H9 (cell line): Measurements from ENCODE around the gene MX1. TPM values are rescaled to one million over a fixed set of nuclear protein-coding genes. Genes with fewer than 3 reads are reported as not detected.

Source experiments
- DNase-seq: peaks from one replicate; pipeline ENCODE4 v3.0.0-alpha.2; 2017
- H2AFZ ChIP-seq: one replicate; pipeline ENCODE4 v1.6.1; 2013; ENCODE audit warnings: mild to moderate bottlenecking, low read length, control low read depth, moderate library complexity
- H2AK5ac ChIP-seq: 2 replicates; pipeline ENCODE4 v1.6.1; 2013; ENCODE audit warnings: low read length, control low read depth, mixed read lengths; ENCODE audit not compliant: insufficient read length
- H2BK120ac ChIP-seq: one replicate; pipeline ENCODE4 v1.6.1; 2013; ENCODE audit warnings: low read depth, mild to moderate bottlenecking, low read length, control low read depth, inconsistent platforms; ENCODE audit not compliant: poor library complexity, severe bottlenecking
- H2BK12ac ChIP-seq: 2 replicates; pipeline ENCODE4 v1.6.1; 2013; ENCODE audit warnings: low read length, control low read depth, mixed read lengths, low read depth; ENCODE audit not compliant: insufficient read length
- H2BK15ac ChIP-seq: 2 replicates; pipeline ENCODE4 v1.6.1; 2013; ENCODE audit warnings: low read depth, low read length, control low read depth
- H2BK20ac ChIP-seq: one replicate; pipeline ENCODE4 v1.6.1; 2013; ENCODE audit warnings: low read depth, mild to moderate bottlenecking, low read length, control low read depth, inconsistent platforms; ENCODE audit not compliant: poor library complexity, severe bottlenecking
- H2BK5ac ChIP-seq: 2 replicates; pipeline ENCODE4 v1.6.1; 2013; ENCODE audit warnings: low read length, control low read depth, mixed read lengths; ENCODE audit not compliant: insufficient read length
- H3K14ac ChIP-seq: 2 replicates; pipeline ENCODE4 v1.6.1; 2013; ENCODE audit warnings: low read length, control low read depth; ENCODE audit not compliant: insufficient read depth
- H3K18ac ChIP-seq: 2 replicates; pipeline ENCODE4 v1.6.1; 2013; ENCODE audit warnings: low read depth, mild to moderate bottlenecking, mixed read lengths, low read length, control low read depth; ENCODE audit not compliant: insufficient read length
- H3K23ac ChIP-seq: 2 replicates; pipeline ENCODE4 v1.6.1; 2013; ENCODE audit warnings: low read length, control low read depth, mixed read lengths, low read depth; ENCODE audit not compliant: insufficient read length
- H3K23me2 ChIP-seq: 2 replicates; pipeline ENCODE4 v1.6.1; 2013; ENCODE audit warnings: low read depth, mild to moderate bottlenecking, mixed read lengths, low read length, control low read depth; ENCODE audit not compliant: insufficient read length, poor library complexity, severe bottlenecking
- H3K27ac ChIP-seq: 2 replicates; pipeline ENCODE4 v1.5.1; 2013; ENCODE audit warnings: low read length, control low read depth, mixed read lengths, low read depth; ENCODE audit not compliant: insufficient read length
- H3K27me3 ChIP-seq: 2 replicates; pipeline ENCODE4 v1.6.1; 2013; ENCODE audit warnings: low read length, control low read depth, inconsistent platforms; ENCODE audit not compliant: insufficient read depth
- H3K4ac ChIP-seq: 2 replicates; pipeline ENCODE4 v1.6.1; 2013; ENCODE audit warnings: low read depth, mild to moderate bottlenecking, control low read depth, inconsistent platforms, low read length, moderate library complexity
- H3K4me1 ChIP-seq: 2 replicates; pipeline ENCODE4 v1.6.1; 2013; ENCODE audit warnings: low read length, control low read depth, inconsistent platforms; ENCODE audit not compliant: insufficient read depth
- H3K4me2 ChIP-seq: 2 replicates; pipeline ENCODE4 v1.6.1; 2013; ENCODE audit warnings: low read length, control low read depth, mixed read lengths; ENCODE audit not compliant: insufficient read length, insufficient read depth
- H3K56ac ChIP-seq: 2 replicates; pipeline ENCODE4 v1.6.1; 2013; ENCODE audit warnings: low read depth, mild to moderate bottlenecking, mixed read lengths, low read length, control low read depth; ENCODE audit not compliant: insufficient read length
- H3K79me1 ChIP-seq: 2 replicates; pipeline ENCODE4 v1.6.1; 2013; ENCODE audit warnings: low read depth, mild to moderate bottlenecking, moderate library complexity, low read length, control low read depth, inconsistent platforms; ENCODE audit not compliant: insufficient read depth, poor library complexity, severe bottlenecking
- H3K79me2 ChIP-seq: 2 replicates; pipeline ENCODE4 v1.6.1; 2013; ENCODE audit warnings: low read length, control low read depth, inconsistent platforms; ENCODE audit not compliant: insufficient read depth
- H3K9ac ChIP-seq: 2 replicates; pipeline ENCODE4 v1.6.1; 2013; ENCODE audit warnings: low read length, control low read depth, mixed read lengths; ENCODE audit not compliant: insufficient read length; ENCODE audit errors: extremely low read depth
- H3K9me3 ChIP-seq: one replicate; pipeline ENCODE4 v1.6.1; 2013; ENCODE audit warnings: low read depth, low read length, inconsistent platforms; ENCODE audit not compliant: control insufficient read depth
- H3T11ph ChIP-seq: one replicate; pipeline ENCODE4 v1.6.1; 2013; ENCODE audit warnings: mild to moderate bottlenecking, low read length, control low read depth, inconsistent platforms
- H4K20me1 ChIP-seq: one replicate; pipeline ENCODE4 v1.6.1; 2013; ENCODE audit not compliant: control insufficient read depth, insufficient read length, insufficient read depth
- H4K5ac ChIP-seq: 2 replicates; pipeline ENCODE4 v1.6.1; 2013; ENCODE audit warnings: low read depth, mild to moderate bottlenecking, mixed read lengths, low read length, control low read depth; ENCODE audit not compliant: insufficient read length
- H4K8ac ChIP-seq: replicated peaks from 2 replicates; pipeline ENCODE4 v1.6.1; 2013; ENCODE audit warnings: low read length, control low read depth, mixed read lengths, low read depth; ENCODE audit not compliant: insufficient read length
- H4K91ac ChIP-seq: 2 replicates; pipeline ENCODE4 v1.6.1; 2013; ENCODE audit warnings: low read depth, mild to moderate bottlenecking, moderate library complexity, mixed read lengths, low read length, control low read depth; ENCODE audit not compliant: insufficient read length
- H3K27ac Mint-ChIP-seq, 3 experiments: 2 replicates in 2 of 3; 3 replicates in 1 of 3; pipeline ENCODE4 v1.8.0; 2020 to 2021; ENCODE audit warnings: mixed read lengths in 3 of 3, mild to moderate bottlenecking in 1 of 3, moderate library complexity in 1 of 3
- H3K27me3 Mint-ChIP-seq: 2 replicates; pipeline ENCODE4 v1.8.0; 2021; ENCODE audit warnings: low read depth, mild to moderate bottlenecking, moderate library complexity, mixed read lengths
- H3K36me3 Mint-ChIP-seq, 3 experiments: 2 replicates in 2 of 3; 3 replicates in 1 of 3; pipeline ENCODE4 v1.8.0; 2020 to 2021; ENCODE audit warnings: low read depth in 3 of 3, mixed read lengths in 3 of 3; ENCODE audit not compliant: insufficient read depth in 1 of 3
- H3K4me1 Mint-ChIP-seq, 2 experiments: 2 replicates each; pipeline ENCODE4 v1.8.0; 2020; ENCODE audit warnings: mixed read lengths in 2 of 2
- H3K4me3 Mint-ChIP-seq, 2 experiments: 2 replicates in 1 of 2; 3 replicates in 1 of 2; pipeline ENCODE4 v1.8.0; 2020 to 2021; ENCODE audit warnings: mild to moderate bottlenecking in 2 of 2, mixed read lengths in 2 of 2, moderate library complexity in 1 of 2
- H3K9me3 Mint-ChIP-seq, 2 experiments: 2 replicates in 1 of 2; 3 replicates in 1 of 2; pipeline ENCODE4 v1.8.0; 2020; ENCODE audit warnings: mild to moderate bottlenecking in 2 of 2, mixed read lengths in 2 of 2, moderate library complexity in 1 of 2
- WGBS: extraction: QIAGEN DNeasy Blood & Tissue Kit; methylation state at CpG from one replicate; pipeline ENCODE4 v1.1.7; 2013; ENCODE audit warnings: missing lambda C conversion rate, low lambda C conversion rate, mixed read lengths; ENCODE audit not compliant: insufficient read length; ENCODE audit errors: extremely low coverage; 5-methylcytosine and 5-hydroxymethylcytosine counted together
- total RNA-seq: library from RNA; stranded (reverse); gene quantifications from 2 replicates; pipeline ENCODE4 v1.2.1, GENCODE V29; 2021
- TF ChIP-seq, protein P1 (sequence below): fragments of 200-600 bp; sonication (generic); conservative IDR thresholded peaks from 3 replicates; pipeline ENCODE4 v1.8.0; 2021; ENCODE audit warnings: antibody characterized with exemption, mild to moderate bottlenecking

MX1 gene
- total RNA-seq, 1 experiment from 2014 or later, result 6.3 TPM

DNA sequence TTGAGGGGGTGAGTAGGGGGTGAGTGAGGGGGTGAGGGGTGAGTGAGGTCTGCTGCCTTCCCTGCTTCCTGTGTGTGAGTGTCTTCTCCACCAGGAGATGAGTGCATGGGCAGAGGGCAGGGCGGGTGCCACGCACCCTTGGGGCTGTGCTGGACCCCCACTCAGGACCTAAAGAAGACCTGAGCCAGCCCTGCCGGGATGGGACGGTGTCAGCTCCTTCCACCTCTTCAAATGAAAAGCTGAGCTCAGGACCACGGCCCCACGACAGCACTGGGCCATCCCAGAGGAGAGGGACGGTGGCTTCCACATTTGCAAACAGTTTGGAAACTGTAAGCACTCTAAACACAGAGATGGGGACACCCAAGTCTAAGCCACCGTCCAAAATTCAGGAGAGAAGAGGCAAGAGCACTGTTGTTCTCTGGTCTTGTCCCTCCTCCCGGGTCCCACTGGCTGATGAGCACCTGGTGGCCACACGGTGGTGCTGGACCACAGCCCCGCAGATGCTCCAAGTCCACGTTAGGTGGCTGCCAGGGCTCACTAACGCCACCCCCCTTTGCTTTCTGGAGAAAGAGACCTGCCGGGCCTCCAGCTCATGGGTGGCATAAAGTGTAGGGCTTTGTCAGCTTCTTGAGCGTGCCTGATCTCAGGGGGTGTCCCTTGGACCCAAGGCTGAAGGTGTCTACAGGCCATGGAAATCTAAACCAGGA is 49.8 kb downstream of the MX1 start:
- DNase-seq, result no peak
- no peak overlapping the region for H3T11ph ChIP-seq
- H3K56ac ChIP-seq, result no peak overlapping the region
- peaks cover 12 to 34% (median 22%) of the 10 kb centered on the region in 3 experiments for H3K36me3 Mint-ChIP-seq
- no peak overlapping the region for H2AFZ ChIP-seq
- H3K79me2 ChIP-seq, result no peaks in the 10 kb centered on the region
- H2BK120ac ChIP-seq, result no peak overlapping the region
- H3K18ac ChIP-seq, result no peak overlapping the region
- H3K4me2 ChIP-seq, result no peak overlapping the region
- no peak overlapping the region for H2AK5ac ChIP-seq
- H2BK15ac ChIP-seq, result no peak overlapping the region
- H2BK20ac ChIP-seq, result no peak overlapping the region
- H3K9ac ChIP-seq, result no peak overlapping the region
- no peaks in the 10 kb centered on the region for H4K20me1 ChIP-seq
- no peak overlapping the region for H3K27ac Mint-ChIP-seq
- H3K4me1 Mint-ChIP-seq, result peaks cover 42 to 44% of the 10 kb centered on the region in 2 experiments
- no peak overlapping the region for H2BK12ac ChIP-seq
- no peak overlapping the region for H3K4me3 Mint-ChIP-seq
- H3K14ac ChIP-seq, result no peak overlapping the region
- H3K27me3 ChIP-seq, result no peaks in the 10 kb centered on the region
- H3K27me3 Mint-ChIP-seq, result no peaks in the 10 kb centered on the region
- no peak overlapping the region for H4K5ac ChIP-seq
- TF ChIP-seq, protein P1, sequence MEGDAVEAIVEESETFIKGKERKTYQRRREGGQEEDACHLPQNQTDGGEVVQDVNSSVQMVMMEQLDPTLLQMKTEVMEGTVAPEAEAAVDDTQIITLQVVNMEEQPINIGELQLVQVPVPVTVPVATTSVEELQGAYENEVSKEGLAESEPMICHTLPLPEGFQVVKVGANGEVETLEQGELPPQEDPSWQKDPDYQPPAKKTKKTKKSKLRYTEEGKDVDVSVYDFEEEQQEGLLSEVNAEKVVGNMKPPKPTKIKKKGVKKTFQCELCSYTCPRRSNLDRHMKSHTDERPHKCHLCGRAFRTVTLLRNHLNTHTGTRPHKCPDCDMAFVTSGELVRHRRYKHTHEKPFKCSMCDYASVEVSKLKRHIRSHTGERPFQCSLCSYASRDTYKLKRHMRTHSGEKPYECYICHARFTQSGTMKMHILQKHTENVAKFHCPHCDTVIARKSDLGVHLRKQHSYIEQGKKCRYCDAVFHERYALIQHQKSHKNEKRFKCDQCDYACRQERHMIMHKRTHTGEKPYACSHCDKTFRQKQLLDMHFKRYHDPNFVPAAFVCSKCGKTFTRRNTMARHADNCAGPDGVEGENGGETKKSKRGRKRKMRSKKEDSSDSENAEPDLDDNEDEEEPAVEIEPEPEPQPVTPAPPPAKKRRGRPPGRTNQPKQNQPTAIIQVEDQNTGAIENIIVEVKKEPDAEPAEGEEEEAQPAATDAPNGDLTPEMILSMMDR, result no peak
- no CpG with 5 or more reads among the region's 15 CpGs for WGBS
- H3K4ac ChIP-seq, result no peak overlapping the region
- no peaks in the 10 kb centered on the region for H3K79me1 ChIP-seq
- H3K4me1 ChIP-seq, result peaks cover 8% of the 10 kb centered on the region; the same call in 1 of the 2 replicates
- H4K91ac ChIP-seq, result no peak overlapping the region
- no peaks in the 10 kb centered on the region for H3K9me3 ChIP-seq
- no peaks in the 10 kb centered on the region for H3K23me2 ChIP-seq
- H3K9me3 Mint-ChIP-seq, result no peaks in the 10 kb centered on the region
- H2BK5ac ChIP-seq, result no peak overlapping the region
- H3K23ac ChIP-seq, result no peak overlapping the region
- H3K27ac ChIP-seq, result no peak overlapping the region
- H4K8ac ChIP-seq, result no peak overlapping the region
